Activated CD8-positive, alpha-beta memory T cell treated with anti-CD3 and anti-CD28 coated beads, Interleukin-2, amount 50 U/mL, for 1 hour (primary cell): Measurements from ENCODE around the gene ADAMTS7.
"Not testable (repeated sequence)": the region's sequence is repeated elsewhere in the genome, so short reads cannot be mapped to it uniquely, and the experiment has no call there.

Source experiments
- DNase-seq: peaks from one replicate; pipeline ENCODE4 v3.0.0-alpha.2; 2020; ENCODE audit errors: extremely low read depth

Gene ADAMTS7

GRCh38 chr15:78782402-78782801, 28.9 kb downstream of the ADAMTS7 start:
- DNase-seq: not testable (repeated sequence)

- not testable (repeated sequence) for DNase-seq
These were observed 29.9 kb downstream of the ADAMTS7 start for GRCh38 chr15:78781381-78781780.

GRCh38 chr15:78779975-78780374, 31.3 kb downstream of the ADAMTS7 start:
- DNase-seq: not testable (repeated sequence)

GRCh38 chr15:78779176-78779785, 32.0 kb downstream of the ADAMTS7 start:
- not testable (repeated sequence) for DNase-seq

- DNase-seq: no peak
These were observed 32.8 kb downstream of the ADAMTS7 start for GRCh38 chr15:78778422-78778821.

GRCh38 chr15:78777953-78778345, 33.3 kb downstream of the ADAMTS7 start:
- not testable (repeated sequence) for DNase-seq

- not testable (repeated sequence) for DNase-seq
These were observed 33.8 kb downstream of the ADAMTS7 start for GRCh38 chr15:78777290-78777952.

GRCh38 chr15:78776046-78776925, 35.0 kb downstream of the ADAMTS7 start:
- not testable (repeated sequence) for DNase-seq

GRCh38 chr15:78775472-78775871, 35.8 kb downstream of the ADAMTS7 start:
- DNase-seq: no peak

GRCh38 chr15:78774451-78774990, 36.7 kb downstream of the ADAMTS7 start:
- DNase-seq: not testable (repeated sequence)

- not testable (repeated sequence) for DNase-seq
These were observed 37.4 kb downstream of the ADAMTS7 start for GRCh38 chr15:78773765-78774450.

- DNase-seq: no peak
These were observed 38.5 kb downstream of the ADAMTS7 start for GRCh38 chr15:78772738-78773137.

GRCh38 chr15:78771436-78772000, 39.7 kb downstream of the ADAMTS7 start:
- DNase-seq: not testable (repeated sequence)

- DNase-seq: not testable (repeated sequence)
These were observed 40.2 kb downstream of the ADAMTS7 start for GRCh38 chr15:78771020-78771419.

- not testable (repeated sequence) for DNase-seq
These were observed 41.6 kb downstream of the ADAMTS7 start for GRCh38 chr15:78769473-78770225.

- DNase-seq: no peak
These were observed 42.5 kb downstream of the ADAMTS7 start for GRCh38 chr15:78768531-78769408.

GRCh38 chr15:78768096-78768495, 43.2 kb downstream of the ADAMTS7 start:
- no peak for DNase-seq

GRCh38 chr15:78767331-78767951, 43.8 kb downstream of the ADAMTS7 start:
- DNase-seq: no peak

GRCh38 chr15:78766641-78767071, 44.6 kb downstream of the ADAMTS7 start:
- DNase-seq: not testable (repeated sequence)
